IMR-90 (cell line): ENCODE results near the gene MSH6. TPM values are rescaled to one million over a fixed set of nuclear protein-coding genes. Genes with fewer than 3 reads are reported as not detected.

Experiments used
- ATAC-seq: fragments of 200-7000 bp; cut with Tn5 transposase; 2 replicates; pipeline ENCODE4 v1.9.1; 2020; ENCODE audit warnings: low read depth, mild to moderate bottlenecking, moderate library complexity
- BruUV-seq: library from RNA; stranded (reverse); fragments of 400-500 nt; replicated peaks from 2 replicates; lab custom pipeline; 2021; lab: Mats Ljungman, UMichigan
- CTCF ChIA-PET: fragments of 300-600 bp; formaldehyde crosslinking; extraction: SDS; loops from one replicate; lab custom pipeline; 2021; ENCODE audit warnings: antibody characterized with exemption; lab: Yijun Ruan, JAX
- POLR2A ChIA-PET: fragments of 300-600 bp; sonication (Branson Sonifier 250); formaldehyde crosslinking; loops from one replicate; lab custom pipeline; 2022; ENCODE audit warnings: antibody characterized with exemption; ENCODE audit not compliant: unreplicated experiment; lab: Charles Lee
- DNase-seq: peaks from one replicate; pipeline ENCODE4 v3.0.0; 2013
- H2AFZ ChIP-seq: replicated peaks from 2 replicates; pipeline ENCODE3; 2013; ENCODE audit warnings: low read length, mild to moderate bottlenecking; ENCODE audit not compliant: poor library complexity
- H2AK5ac ChIP-seq: 2 replicates; pipeline ENCODE4 v1.6.1; 2013; ENCODE audit warnings: low read depth, low read length, inconsistent platforms
- H2AK9ac ChIP-seq: replicated peaks from 2 replicates; pipeline ENCODE3; 2013; ENCODE audit warnings: mild to moderate bottlenecking, low read depth, low read length, moderate library complexity; ENCODE audit not compliant: poor library complexity
- H2BK120ac ChIP-seq: 2 replicates; pipeline ENCODE4 v1.6.1; 2013; ENCODE audit warnings: low read depth, low read length, inconsistent platforms
- H2BK15ac ChIP-seq: 3 replicates; pipeline ENCODE4 v1.6.1; 2013; ENCODE audit warnings: low read depth, low read length, inconsistent platforms
- H2BK20ac ChIP-seq: 2 replicates; pipeline ENCODE4 v1.6.1; 2013; ENCODE audit warnings: low read depth, mild to moderate bottlenecking, inconsistent platforms, low read length, moderate library complexity
- H2BK5ac ChIP-seq: 2 replicates; pipeline ENCODE4 v1.6.1; 2013; ENCODE audit warnings: mild to moderate bottlenecking, low read depth, low read length, inconsistent platforms; ENCODE audit not compliant: poor library complexity, severe bottlenecking
- H3K14ac ChIP-seq: replicated peaks from 2 replicates; pipeline ENCODE4 v1.6.1; 2013; ENCODE audit warnings: low read depth, low read length, inconsistent platforms
- H3K18ac ChIP-seq: 2 replicates; pipeline ENCODE4 v1.6.1; 2013; ENCODE audit warnings: low read depth, low read length, control low read depth
- H3K23ac ChIP-seq: 2 replicates; pipeline ENCODE4 v1.6.1; 2013; ENCODE audit warnings: low read depth, low read length, inconsistent platforms
- H3K27ac ChIP-seq: 2 replicates; pipeline ENCODE4 v1.5.1; 2013; ENCODE audit warnings: mild to moderate bottlenecking, control low read depth, low read length; ENCODE audit not compliant: insufficient read depth
- H3K27me3 ChIP-seq: 2 replicates; pipeline ENCODE4 v1.6.1; 2013; ENCODE audit warnings: low read length; ENCODE audit not compliant: control insufficient read depth, insufficient read depth
- H3K36me3 ChIP-seq: 2 replicates; pipeline ENCODE4 v1.6.1; 2013; ENCODE audit warnings: low read length, mixed read lengths; ENCODE audit not compliant: control insufficient read depth, insufficient read depth
- H3K4ac ChIP-seq: 2 replicates; pipeline ENCODE4 v1.6.1; 2013; ENCODE audit warnings: low read depth, low read length, inconsistent platforms
- H3K4me1 ChIP-seq: 2 replicates; pipeline ENCODE4 v1.6.1; 2013; ENCODE audit warnings: low read length, mixed read lengths; ENCODE audit not compliant: control insufficient read depth, insufficient read depth
- H3K4me2 ChIP-seq: 2 replicates; pipeline ENCODE4 v1.6.1; 2013; ENCODE audit warnings: low read depth, mild to moderate bottlenecking, control low read depth, low read length, moderate library complexity
- H3K4me3 ChIP-seq: 2 replicates; pipeline ENCODE4 v1.5.1; 2013; ENCODE audit warnings: low read depth, mild to moderate bottlenecking, control low read depth, low read length, moderate library complexity; ENCODE audit not compliant: insufficient read depth
- H3K56ac ChIP-seq: 2 replicates; pipeline ENCODE4 v1.6.1; 2013; ENCODE audit warnings: low read length, inconsistent platforms; ENCODE audit not compliant: insufficient read depth; ENCODE audit errors: extremely low read depth
- H3K79me1 ChIP-seq, 2 experiments: 2 replicates each; pipeline ENCODE4 v1.6.1; 2013; ENCODE audit warnings: low read length in 2 of 2, inconsistent platforms in 1 of 2, low read depth in 1 of 2
- H3K9ac ChIP-seq: 2 replicates; pipeline ENCODE4 v1.6.1; 2013; ENCODE audit warnings: low read depth, low read length, control low read depth
- H3K9me1 ChIP-seq: 2 replicates; pipeline ENCODE4 v1.6.1; 2013; ENCODE audit warnings: low read length, inconsistent platforms; ENCODE audit not compliant: insufficient read depth
- H3K9me3 ChIP-seq: 2 replicates; pipeline ENCODE4 v1.6.1; 2013; ENCODE audit warnings: low read length; ENCODE audit not compliant: control insufficient read depth, insufficient read depth
- H4K20me1 ChIP-seq: 2 replicates; pipeline ENCODE4 v1.6.1; 2013; ENCODE audit warnings: low read length, inconsistent platforms; ENCODE audit not compliant: insufficient read depth
- H4K5ac ChIP-seq: 2 replicates; pipeline ENCODE4 v1.6.1; 2013; ENCODE audit warnings: mild to moderate bottlenecking, low read depth, low read length, control low read depth
- H4K8ac ChIP-seq, 2 experiments: 2 replicates each; pipeline ENCODE4 v1.6.1; 2013; ENCODE audit warnings: low read depth in 2 of 2, low read length in 2 of 2, control low read depth in 1 of 2, inconsistent platforms in 1 of 2
- H4K91ac ChIP-seq: 2 replicates; pipeline ENCODE4 v1.6.1; 2013; ENCODE audit warnings: low read depth, low read length, inconsistent platforms; ENCODE audit not compliant: insufficient read depth
- BHLHE40 ChIP-seq: fragments of 150-350 bp; IDR thresholded peaks from 2 replicates; pipeline ENCODE4 v1.6.1; 2016; ENCODE audit warnings: mild to moderate bottlenecking, low read depth, low read length
- CEBPB ChIP-seq: IDR thresholded peaks from 2 replicates; pipeline ENCODE4 v1.6.1; 2012; ENCODE audit warnings: low read depth, low read length, improper control_type of control experiment
- CHD1 ChIP-seq: IDR thresholded peaks from 2 replicates; pipeline ENCODE4 v1.6.1; 2012; ENCODE audit warnings: low read depth, low read length, improper control_type of control experiment
- CTCF ChIP-seq: conservative IDR thresholded peaks from 2 replicates; pipeline ENCODE4 v1.5.1; 2012; ENCODE audit warnings: mild to moderate bottlenecking, low read depth, low read length, improper control_type of control experiment
- ELK1 ChIP-seq: fragments of 150-350 bp; IDR thresholded peaks from 2 replicates; pipeline ENCODE4 v1.6.1; 2016; ENCODE audit warnings: low read depth, mild to moderate bottlenecking, low read length, moderate library complexity, borderline replicate concordance
- FOS ChIP-seq: fragments of 150-350 bp; IDR thresholded peaks from 2 replicates; pipeline ENCODE4 v1.6.1; 2016; ENCODE audit warnings: low read depth, low read length
- MAFK ChIP-seq: IDR thresholded peaks from 2 replicates; pipeline ENCODE4 v1.6.1; 2012; ENCODE audit warnings: low read depth, low read length, improper control_type of control experiment
- MAZ ChIP-seq: IDR thresholded peaks from 2 replicates; pipeline ENCODE4 v1.6.1; 2012; ENCODE audit warnings: low read depth, mild to moderate bottlenecking, low read length, improper control_type of control experiment, moderate library complexity, borderline replicate concordance
- MXI1 ChIP-seq: IDR thresholded peaks from 2 replicates; pipeline ENCODE4 v1.6.1; 2012; ENCODE audit warnings: low read depth, mild to moderate bottlenecking, low read length, moderate library complexity, borderline replicate concordance
- NFE2L2 ChIP-seq: fragments of 150-350 bp; IDR thresholded peaks from 2 replicates; pipeline ENCODE4 v1.6.1; 2016; ENCODE audit warnings: low read depth, mild to moderate bottlenecking, low read length
- POLR2A ChIP-seq: IDR thresholded peaks from 2 replicates; pipeline ENCODE4 v1.6.1; 2012; ENCODE audit warnings: mild to moderate bottlenecking, low read depth, low read length
- RAD21 ChIP-seq: IDR thresholded peaks from 2 replicates; pipeline ENCODE4 v1.6.1; 2012; ENCODE audit warnings: low read length, improper control_type of control experiment
- RCOR1 ChIP-seq: IDR thresholded peaks from 2 replicates; pipeline ENCODE4 v1.6.1; 2012; ENCODE audit warnings: mild to moderate bottlenecking, low read length, improper control_type of control experiment; ENCODE audit not compliant: insufficient replicate concordance
- RFX5 ChIP-seq: IDR thresholded peaks from 2 replicates; pipeline ENCODE4 v1.8.0; 2012; ENCODE audit warnings: low read depth, mild to moderate bottlenecking, low read length, moderate library complexity
- SMC3 ChIP-seq: fragments of 150-350 bp; IDR thresholded peaks from 2 replicates; pipeline ENCODE4 v1.6.1; 2016; ENCODE audit warnings: low read depth, mild to moderate bottlenecking, antibody characterized with exemption, low read length, moderate library complexity
- USF2 ChIP-seq: fragments of 150-350 bp; IDR thresholded peaks from 2 replicates; pipeline ENCODE4 v1.6.1; 2017; ENCODE audit warnings: mild to moderate bottlenecking, antibody characterized with exemption, low read length, low read depth
- WGBS, 2 experiments: methylation state at CpG; one replicate each; pipeline versions ENCODE4 v1.1.5 to v1.1.7; 2013; ENCODE audit warnings: missing lambda C conversion rate in 2 of 2; ENCODE audit not compliant: insufficient read length in 1 of 2; ENCODE audit errors: extremely low coverage in 2 of 2; 5-methylcytosine and 5-hydroxymethylcytosine counted together
- dilution Hi-C: fragments of 300-500 bp; cut with HindIII; formaldehyde crosslinking; loops from one replicate; pipeline ENCODE4 v1.14.3; 2018; ENCODE audit warnings: low sequenced_read_pairs; ENCODE audit not compliant: unreplicated experiment
- in situ Hi-C: fragments of 300-500 bp; cut with MboI; formaldehyde crosslinking; loops from 3 replicates; pipeline ENCODE4 v1.14.3; 2019; ENCODE audit warnings: low sequenced_read_pairs, inconsistent platforms, mixed read lengths
- intact Hi-C: fragments of 100-400 bp; cut with micrococcal nuclease; formaldehyde crosslinking; loops from 2 replicates; pipeline ENCODE4 v1.10.0; 2022
- polyA plus RNA-seq, 3 experiments: library from polyadenylated mRNA; depleted of rRNA; stranded (reverse); fragments of >200 nt; gene quantifications; 2 replicates each; pipeline ENCODE4 v1.2.3, GENCODE V29; 2012; ENCODE audit warnings: low replicate concordance in 1 of 3
- total RNA-seq: library from RNA; depleted of rRNA; stranded (reverse); fragments of >200 nt; gene quantifications from 2 replicates; pipeline ENCODE4 v1.2.3, GENCODE V29; 2012

The MSH6 gene
- total and polyA plus RNA-seq, 2 of the 4 experiments (the other 2 are of a cell fraction), result 17.1 to 48.9 TPM

- no peak overlapping the region for H2BK15ac ChIP-seq
- no peak overlapping the region for H3K23ac ChIP-seq
- DNase-seq (no peak), ATAC-seq (no peak)
- no CpG with 5 or more reads among the region's 8 CpGs for WGBS, 2 experiments
- H4K8ac ChIP-seq, result no peak overlapping the region
- intact Hi-C loops, result no loop called here
- H2BK120ac ChIP-seq, result no peak overlapping the region
- in situ Hi-C loops, result no loop called here
- no peak overlapping the region for H2BK5ac ChIP-seq
- no peak overlapping the region for H3K4me3 ChIP-seq
- H3K27me3 ChIP-seq, result no peaks in the 10 kb centered on the region
- TF ChIP-seq MXI1 (no peak), BHLHE40 (no peak), SMC3 (no peak), CEBPB (no peak), NFE2L2 (no peak), USF2 (no peak), POLR2A (no peak), MAFK (no peak), RCOR1 (no peak), CTCF (no peak), MAZ (no peak), RFX5 (no peak), ELK1 (no peak), RAD21 (no peak), CHD1 (no peak), FOS (no peak)
- no peaks in the 10 kb centered on the region for H3K36me3 ChIP-seq
- H3K4ac ChIP-seq, result no peak overlapping the region
- H3K4me1 ChIP-seq, result peaks cover 3% of the 10 kb centered on the region
- no peaks in the 10 kb centered on the region for H3K9me1 ChIP-seq
- CTCF ChIA-PET, result interaction anchor here (1.5 kb wide), 1 partner anchor 11 kb away, joined by 4 read pairs; no protein-coding TSS in a partner anchor
- H3K18ac ChIP-seq, result no peak overlapping the region
- no peak overlapping the region for H3K4me2 ChIP-seq
- H3K79me1 ChIP-seq, result peaks cover 0 to 4% of the 10 kb centered on the region in 2 experiments; a peak in 2 of 4 replicates
- no peak overlapping the region for H3K27ac ChIP-seq
- H4K20me1 ChIP-seq, result peaks cover 5% of the 10 kb centered on the region
- H2BK20ac ChIP-seq, result no peak overlapping the region
- no peak overlapping the region for H3K56ac ChIP-seq
- no peak overlapping the region for H4K91ac ChIP-seq
- H2AFZ ChIP-seq, result no peak overlapping the region
- dilution Hi-C loops, result no loop called here
- H4K5ac ChIP-seq, result no peak overlapping the region
- no peak overlapping the region for H3K14ac ChIP-seq
- H3K9me3 ChIP-seq, result no peaks in the 10 kb centered on the region
- H2AK9ac ChIP-seq, result no peak overlapping the region
- POLR2A ChIA-PET, result no interaction called here
- H2AK5ac ChIP-seq, result no peak overlapping the region
- H3K9ac ChIP-seq, result no peak overlapping the region
- no TSS peak for BruUV-seq
These were observed 4.1 kb upstream of the MSH6 start for GRCh38 chr2:47778698-47779425.
